Glomerular visceral epithelial cell (primary cell): ENCODE data around the gene MSI2.

ENCODE experiments used
- DNase-seq: peaks from one replicate; pipeline ENCODE4 v3.0.0-alpha.2; 2016; ENCODE audit errors: extremely low spot score

Gene MSI2

DNA sequence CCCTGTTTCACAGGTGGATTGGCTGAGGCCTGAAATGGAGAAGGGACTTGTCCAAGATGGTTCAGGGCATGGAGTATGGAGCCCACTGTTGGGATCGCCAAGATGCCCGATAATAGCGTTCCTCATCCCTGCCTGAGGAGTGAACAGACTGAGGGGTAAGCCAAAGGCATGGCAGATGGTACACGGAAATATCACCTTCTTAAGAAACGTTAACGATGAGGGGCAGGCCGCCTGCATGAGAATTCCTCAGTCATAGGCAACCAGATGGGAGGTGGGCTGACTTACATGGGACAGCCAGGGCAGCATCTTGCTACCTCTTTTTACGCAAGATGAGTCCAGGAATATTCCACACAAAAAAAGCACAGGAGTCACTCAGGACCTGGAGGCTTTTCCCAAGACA is 300.7 kb downstream of the MSI2 start:
- no peak for DNase-seq

GRCh38 chr17:57557416-57557815 is 301.1 kb downstream of the MSI2 start:
- DNase-seq: no peak

GRCh38 chr17:57557834-57558681 is 301.7 kb downstream of the MSI2 start:
- DNase-seq: peak; percentile 87

GRCh38 chr17:57559226-57559625 is 302.9 kb downstream of the MSI2 start:
- DNase-seq: no peak

DNA sequence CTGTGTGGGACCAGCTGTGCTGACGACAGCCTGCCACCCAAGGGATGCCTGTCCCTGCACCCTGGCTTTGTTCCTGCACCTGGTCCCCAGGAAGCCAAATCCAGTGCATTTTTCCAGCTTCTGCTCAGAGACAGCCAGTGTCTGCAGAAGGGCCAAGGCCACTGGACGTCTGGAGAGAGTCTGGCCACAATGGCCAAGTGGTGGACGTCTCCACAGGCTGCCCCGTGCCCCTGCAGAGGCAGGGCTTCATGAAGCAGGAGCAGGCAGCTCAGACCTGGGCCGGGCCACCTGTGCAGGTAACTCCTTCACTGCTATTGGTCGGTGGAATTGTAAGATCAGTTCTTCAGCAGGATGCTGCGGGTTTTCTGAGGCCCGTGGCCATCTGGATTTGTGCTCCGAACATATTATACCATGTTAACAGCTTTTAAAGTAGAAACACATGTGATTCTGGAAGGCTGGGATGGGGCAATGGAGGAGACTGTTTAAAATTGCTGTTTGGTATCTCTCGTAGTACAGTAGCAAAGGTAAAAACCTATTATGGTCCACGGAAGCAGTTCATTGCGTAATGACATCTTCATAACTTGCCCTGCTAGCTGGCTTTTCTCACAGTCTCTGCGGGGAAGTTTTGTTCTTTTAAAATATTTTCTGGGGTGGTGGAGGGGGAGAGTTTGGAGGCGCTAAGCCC is 303.5 kb downstream of the MSI2 start:
- no peak for DNase-seq

GRCh38 chr17:57560319-57560705 is 304.0 kb downstream of the MSI2 start:
- no peak for DNase-seq

DNA sequence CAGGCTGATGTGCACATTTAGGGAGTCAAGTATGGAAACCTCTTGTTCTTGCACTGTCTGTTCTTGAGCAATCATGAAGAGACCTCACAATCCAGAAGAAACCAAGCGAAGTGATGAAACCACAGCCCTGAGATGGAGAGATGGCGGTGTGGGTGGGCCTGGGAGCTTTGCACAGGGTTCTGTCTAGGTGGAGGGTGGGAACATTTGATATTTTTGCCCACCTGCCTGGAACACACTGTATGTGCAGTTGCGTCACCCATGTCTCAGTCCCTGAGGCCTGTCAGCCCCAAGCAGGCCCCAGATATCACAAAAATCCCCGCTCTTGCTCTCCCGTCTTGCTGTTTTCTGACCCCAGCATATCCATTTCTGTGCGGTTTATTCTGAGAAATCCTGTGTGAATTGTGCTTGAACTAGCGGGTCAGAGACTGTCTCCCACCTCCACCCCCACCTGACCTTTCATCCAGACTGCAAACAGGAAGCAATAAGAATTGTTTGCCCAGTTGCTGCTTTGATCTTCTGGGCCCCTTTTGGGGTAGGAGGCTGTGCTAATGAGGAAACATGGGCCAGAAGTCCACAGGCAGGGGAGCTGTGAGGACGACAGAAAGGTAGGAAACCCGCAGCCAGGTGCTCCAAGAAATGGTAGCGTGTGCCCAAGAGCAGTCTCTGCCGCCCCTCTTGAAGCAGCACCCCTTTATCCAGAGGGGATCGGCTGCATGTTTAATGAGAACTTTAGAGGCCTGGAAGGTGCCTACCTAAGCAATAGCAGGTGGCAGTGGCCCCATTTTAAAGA is 304.9 kb downstream of the MSI2 start:
- DNase-seq: no peak

GRCh38 chr17:57562184-57562698 is 305.9 kb downstream of the MSI2 start:
- DNase-seq: no peak

DNA sequence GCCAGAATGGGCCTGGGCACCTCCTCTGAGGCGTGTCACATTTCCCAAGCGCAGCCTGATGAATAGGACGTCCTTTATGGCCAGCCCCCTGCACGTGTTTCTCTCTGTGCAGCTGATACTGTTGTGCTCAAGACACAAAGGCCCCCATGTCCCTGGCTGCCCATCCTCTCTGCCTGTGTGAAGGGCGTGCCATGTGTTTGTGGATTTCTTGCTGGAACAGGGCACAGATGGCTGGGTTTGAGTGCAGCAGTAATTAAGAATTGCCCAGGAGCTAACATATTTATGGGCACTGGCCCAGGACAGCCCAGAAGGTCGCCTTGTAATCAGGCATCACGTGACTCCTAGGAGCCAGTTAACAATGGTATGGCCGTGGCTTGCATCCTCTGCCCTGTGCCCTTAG is 307.6 kb downstream of the MSI2 start:
- DNase-seq: no peak

GRCh38 chr17:57565176-57565575 is 308.9 kb downstream of the MSI2 start:
- DNase-seq: no peak

DNA sequence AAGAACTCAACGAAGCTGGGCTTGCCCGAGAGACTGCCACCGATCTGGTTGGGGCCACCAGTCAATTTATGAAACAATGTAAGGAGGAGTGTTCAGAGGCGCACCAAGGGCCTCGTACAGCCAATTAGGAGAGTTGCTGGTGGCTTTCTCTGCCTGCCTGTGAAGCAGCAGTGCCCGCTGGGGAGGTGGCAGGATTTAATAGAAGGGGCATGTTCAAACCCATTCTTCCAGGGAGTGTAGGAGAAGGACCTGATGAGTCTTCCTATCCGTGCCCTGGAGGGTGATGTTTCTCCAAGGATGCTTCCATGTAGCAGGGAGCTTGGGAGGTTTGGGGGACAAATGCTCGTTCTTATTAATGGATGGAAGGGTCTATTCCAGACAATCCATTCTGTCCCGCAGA is 310.4 kb downstream of the MSI2 start:
- no peak for DNase-seq

GRCh38 chr17:57567251-57567650 is 310.9 kb downstream of the MSI2 start:
- no peak for DNase-seq

- DNase-seq: no peak
Measured at GRCh38 chr17:57568340-57568739, 312.0 kb downstream of the MSI2 start.

DNA sequence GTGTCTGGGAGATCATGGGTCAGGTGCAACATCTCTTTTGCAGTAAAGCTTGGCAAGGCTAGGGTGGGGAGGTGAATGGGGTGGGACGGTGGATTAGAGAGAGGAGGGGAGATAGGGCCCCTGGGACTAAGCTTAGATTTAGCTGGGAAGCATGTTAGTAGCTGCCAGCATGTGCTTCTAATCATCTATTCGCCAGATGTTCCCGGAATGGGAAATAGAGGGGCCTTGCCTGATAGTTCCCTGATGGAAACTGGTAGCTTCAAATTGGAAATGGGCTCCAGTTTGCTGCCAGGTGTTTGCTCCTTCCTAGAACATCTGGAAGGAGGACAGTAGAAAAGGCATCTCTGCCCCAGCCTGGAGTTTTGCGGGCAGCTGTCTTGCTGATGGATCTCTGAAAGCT is 312.7 kb downstream of the MSI2 start:
- no peak for DNase-seq

DNA sequence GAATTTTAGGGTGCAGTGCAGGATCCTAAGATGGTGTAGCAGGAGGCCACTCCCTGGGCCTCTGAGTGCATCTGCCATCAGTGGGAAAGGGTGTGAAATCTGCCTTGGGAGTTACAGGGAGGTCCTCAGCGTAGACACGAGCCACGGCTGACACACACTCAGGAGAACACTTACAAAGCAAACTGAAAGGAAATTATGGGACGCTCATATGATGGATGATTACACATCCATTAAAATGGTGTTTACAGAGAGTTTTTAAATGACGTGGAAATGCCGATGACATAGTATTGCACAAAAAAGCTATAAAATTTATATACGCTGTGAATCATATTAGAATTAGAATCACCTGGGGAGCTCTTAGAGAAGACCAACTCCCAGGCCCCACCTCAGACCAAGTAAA is 313.5 kb downstream of the MSI2 start:
- DNase-seq: no peak

DNA sequence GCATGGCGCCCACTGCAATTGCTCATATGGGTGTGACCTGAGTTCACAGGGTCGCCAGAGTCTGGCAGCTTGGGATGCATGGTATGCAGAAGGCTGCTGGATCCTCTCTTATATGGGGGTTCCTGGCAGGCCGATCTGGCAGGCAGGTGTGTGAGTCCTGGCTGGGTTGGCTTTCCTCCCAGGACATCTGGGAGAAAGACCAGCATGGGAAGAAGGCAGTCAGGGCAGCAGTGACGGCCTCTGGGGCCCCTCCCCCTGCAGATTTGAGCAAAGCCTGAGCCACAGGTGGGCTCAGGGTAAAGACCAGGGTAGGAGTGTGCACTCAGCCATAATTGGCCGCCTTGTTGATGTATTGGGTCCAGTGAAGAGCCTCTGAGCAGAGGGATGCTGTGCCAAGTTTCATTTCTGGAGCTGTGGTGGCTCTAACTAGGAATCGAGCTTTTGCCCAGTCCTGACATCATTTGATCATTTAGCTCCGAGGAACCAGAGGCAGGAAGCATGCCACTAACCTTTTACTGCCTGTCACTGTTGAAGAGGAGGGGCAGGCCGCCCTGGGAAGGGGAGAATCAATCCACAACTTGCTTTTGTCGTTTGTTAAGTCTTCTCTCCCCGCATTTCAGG is 314.5 kb downstream of the MSI2 start:
- no peak for DNase-seq

DNA sequence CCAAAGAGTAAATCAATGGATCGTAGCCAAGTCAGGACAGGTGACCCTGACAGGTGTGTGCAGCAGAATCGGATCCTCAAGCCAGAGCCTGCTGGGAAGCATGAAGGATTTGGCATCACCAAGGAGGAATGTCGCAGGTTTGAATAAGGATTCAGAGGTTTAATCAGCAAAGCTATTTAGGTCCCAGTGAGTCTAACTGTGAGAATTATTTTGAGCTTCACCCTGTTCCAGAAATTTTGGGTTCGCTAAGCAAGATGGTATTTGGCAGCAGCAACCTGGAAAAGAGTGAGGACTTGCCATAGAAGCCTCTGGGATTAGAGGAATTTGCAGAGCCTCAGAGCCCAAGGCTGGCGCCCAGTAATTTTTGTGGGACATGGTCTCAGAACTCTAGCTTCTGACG is 315.7 kb downstream of the MSI2 start:
- no peak for DNase-seq

GRCh38 chr17:57572600-57572999 is 316.3 kb downstream of the MSI2 start:
- DNase-seq: no peak

DNA sequence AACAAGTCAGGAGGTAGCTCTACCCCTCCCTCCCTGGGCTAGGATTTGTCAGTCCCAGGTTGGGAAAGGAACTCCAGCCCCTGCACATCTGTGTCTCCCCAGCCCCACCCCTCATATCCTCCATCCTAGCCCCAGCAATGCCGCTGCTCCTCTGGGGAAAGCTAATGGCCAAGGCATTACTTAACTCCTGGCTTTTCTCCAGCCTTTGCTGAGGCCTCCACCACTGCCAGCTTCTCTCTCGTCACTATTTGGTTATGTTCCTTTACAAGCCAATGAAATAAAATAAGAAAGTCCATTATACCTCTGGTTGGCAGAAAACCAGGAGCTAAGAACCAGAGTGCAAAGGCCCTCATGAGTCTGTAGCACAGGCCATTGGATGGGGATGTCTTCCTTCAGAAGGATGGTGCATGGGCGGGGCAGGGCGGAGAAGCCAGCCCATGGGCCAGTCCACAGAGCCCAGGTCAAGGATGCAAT is 317.8 kb downstream of the MSI2 start:
- no peak for DNase-seq

DNA sequence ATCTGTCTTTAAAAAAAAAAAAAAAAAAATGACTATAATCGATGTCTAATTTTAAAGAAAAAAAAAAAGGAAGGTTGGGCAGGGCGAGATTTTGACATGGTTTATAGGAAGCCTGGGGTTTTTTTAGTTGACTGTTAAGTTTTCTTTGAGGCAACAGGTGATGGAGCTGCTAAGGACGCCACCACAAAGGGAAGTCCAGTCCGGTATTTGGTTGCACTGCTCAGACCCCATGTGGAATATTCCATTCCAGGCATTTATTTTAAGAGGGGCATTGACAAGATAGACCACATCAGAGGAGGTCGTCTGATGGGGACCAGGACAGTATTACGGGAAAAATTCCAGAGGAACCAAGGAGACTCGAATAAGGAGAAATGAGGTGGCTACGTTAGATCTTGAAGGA is 320.4 kb downstream of the MSI2 start:
- no peak for DNase-seq

DNA sequence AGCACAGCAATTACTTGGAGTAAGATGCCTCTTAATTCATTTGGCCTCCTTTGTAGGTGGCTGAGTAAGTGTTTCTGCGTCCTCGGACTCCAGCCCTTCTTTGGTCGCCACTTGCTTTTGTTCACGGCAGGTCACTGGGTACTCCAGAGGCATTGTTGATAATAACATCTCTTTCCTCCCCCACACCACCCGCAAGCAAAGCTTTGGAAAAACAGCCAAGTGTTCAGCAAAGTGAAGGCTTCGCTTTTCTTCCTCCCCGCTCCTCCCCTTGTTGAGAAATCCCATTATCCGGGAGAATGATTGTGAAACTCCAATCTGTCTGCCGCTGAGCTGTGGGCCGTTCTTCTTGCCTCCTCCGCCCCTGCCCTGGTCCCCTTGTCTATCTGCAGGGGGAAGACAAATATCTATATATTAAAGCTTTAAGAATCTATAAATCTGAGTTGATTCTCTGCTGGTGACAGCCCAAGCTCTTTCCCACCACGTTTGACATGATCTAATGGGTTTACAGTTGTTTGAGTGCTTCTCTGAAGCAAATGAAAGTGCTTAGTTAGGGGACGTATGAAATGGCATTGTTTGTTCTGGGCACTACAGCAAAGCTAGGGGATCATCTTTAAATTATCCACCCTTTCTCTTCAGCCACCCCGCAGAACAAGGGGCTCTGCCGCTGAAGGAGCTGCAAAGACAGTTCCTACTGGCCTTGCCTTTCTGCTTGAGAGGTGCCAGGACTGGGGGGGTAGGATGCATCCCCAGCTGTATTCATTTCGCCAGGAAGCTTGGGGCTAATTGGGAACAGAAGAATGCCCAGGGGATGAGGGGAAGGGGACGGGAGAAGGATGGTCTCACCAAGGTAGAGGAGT is 321.7 kb downstream of the MSI2 start:
- DNase-seq: peak; percentile 5
